GM12878 (cell line): ENCODE data around the gene PPP2R3B. TPM values are rescaled to one million over a fixed set of nuclear protein-coding genes. Genes with fewer than 3 reads are reported as not detected.

Experiments
- ATF7 ChIP-seq: fragments of 450-650 bp; IDR thresholded peaks from 2 replicates; pipeline ENCODE4 v1.6.1; 2016; ENCODE audit warnings: low read depth, mild to moderate bottlenecking
- SREBF1 ChIP-seq: IDR thresholded peaks from 2 replicates; pipeline ENCODE4 v1.6.1; 2012; ENCODE audit warnings: mild to moderate bottlenecking, low read length
- polyA plus RNA-seq, 11 experiments: library from polyadenylated mRNA; depleted of rRNA in 4 of 11; unstranded in 6 of 11; stranded (reverse) in 5 of 11; fragments of >200 nt; fragmentation: Nextera tagmentation in 4 of 11; fragmentation: Illumina TruSeq in 1 of 11; extraction: Ambion mirVana in 4 of 11; extraction: Trizol in 1 of 11; gene quantifications; 1 replicate in 1 of 11; 2 replicates in 10 of 11; pipeline versions ENCODE4 v1.2.1 to v1.2.3, GENCODE V29; 2011 to 2016; ENCODE audit warnings: inconsistent platforms in 2 of 11, missing spikeins in 2 of 11, low read depth in 1 of 11
- total RNA-seq, 4 experiments: library from RNA; depleted of rRNA in 3 of 4; stranded (reverse); fragments of >200 nt in 3 of 4; fragmentation: Illumina TruSeq in 1 of 4; extraction: Trizol in 1 of 4; gene quantifications; 2 replicates each; pipeline versions ENCODE4 v1.2.1 to v1.2.3, GENCODE V29; 2013 to 2021
- TF ChIP-seq, protein P1 (sequence below): fragments of 450-650 bp; IDR thresholded peaks from 2 replicates; pipeline ENCODE4 v1.6.1; 2017; ENCODE audit warnings: mild to moderate bottlenecking, moderate library complexity
- TF ChIP-seq, protein P2 (sequence below): fragments of 150-350 bp; IDR thresholded peaks from 2 replicates; pipeline ENCODE4 v1.6.1; 2016; ENCODE audit warnings: low read depth, low read length
- TF ChIP-seq, protein P3 (sequence below), 3 experiments: IDR thresholded peaks in 2 of 3; conservative IDR thresholded peaks in 1 of 3; 2 replicates each; pipeline ENCODE4 v1.5.1; 2011; ENCODE audit warnings: low read depth in 3 of 3, low read length in 3 of 3, mild to moderate bottlenecking in 3 of 3, control low read depth in 2 of 3, moderate library complexity in 2 of 3, inconsistent platforms in 1 of 3, mixed read lengths in 1 of 3; ENCODE audit not compliant: control insufficient read depth in 2 of 3, insufficient read depth in 1 of 3; ENCODE audit errors: extremely low read depth in 1 of 3

PPP2R3B gene
- total and polyA plus RNA-seq, 10 of the 15 experiments (the other 5 are each of a cell fraction or from before 2014, with no cell fraction given): 0.11 to 34.3 (median 9.7) TPM; not detected in 1

DNA sequence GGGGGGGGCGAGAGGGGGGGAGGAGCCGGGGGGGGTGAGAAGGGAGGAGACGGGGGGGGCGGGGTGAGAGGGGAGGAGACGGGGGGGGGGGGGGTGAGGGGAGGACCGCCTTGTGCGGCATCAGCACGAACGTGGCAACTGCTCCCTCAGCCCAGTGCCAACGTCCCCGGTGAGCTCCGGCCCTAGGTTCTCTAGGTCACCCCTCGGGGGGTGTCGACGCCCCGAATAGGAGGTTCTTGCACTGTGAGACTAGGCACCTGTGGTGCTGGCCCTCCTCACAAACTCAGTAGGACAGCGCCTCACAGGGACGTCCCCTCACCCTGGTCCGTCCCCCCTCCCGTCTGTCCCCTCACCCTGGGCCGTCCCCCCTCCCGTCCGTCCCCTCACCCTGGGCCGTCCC, 46.6 kb downstream of the PPP2R3B start (continued):
- TF ChIP-seq, protein P1, sequence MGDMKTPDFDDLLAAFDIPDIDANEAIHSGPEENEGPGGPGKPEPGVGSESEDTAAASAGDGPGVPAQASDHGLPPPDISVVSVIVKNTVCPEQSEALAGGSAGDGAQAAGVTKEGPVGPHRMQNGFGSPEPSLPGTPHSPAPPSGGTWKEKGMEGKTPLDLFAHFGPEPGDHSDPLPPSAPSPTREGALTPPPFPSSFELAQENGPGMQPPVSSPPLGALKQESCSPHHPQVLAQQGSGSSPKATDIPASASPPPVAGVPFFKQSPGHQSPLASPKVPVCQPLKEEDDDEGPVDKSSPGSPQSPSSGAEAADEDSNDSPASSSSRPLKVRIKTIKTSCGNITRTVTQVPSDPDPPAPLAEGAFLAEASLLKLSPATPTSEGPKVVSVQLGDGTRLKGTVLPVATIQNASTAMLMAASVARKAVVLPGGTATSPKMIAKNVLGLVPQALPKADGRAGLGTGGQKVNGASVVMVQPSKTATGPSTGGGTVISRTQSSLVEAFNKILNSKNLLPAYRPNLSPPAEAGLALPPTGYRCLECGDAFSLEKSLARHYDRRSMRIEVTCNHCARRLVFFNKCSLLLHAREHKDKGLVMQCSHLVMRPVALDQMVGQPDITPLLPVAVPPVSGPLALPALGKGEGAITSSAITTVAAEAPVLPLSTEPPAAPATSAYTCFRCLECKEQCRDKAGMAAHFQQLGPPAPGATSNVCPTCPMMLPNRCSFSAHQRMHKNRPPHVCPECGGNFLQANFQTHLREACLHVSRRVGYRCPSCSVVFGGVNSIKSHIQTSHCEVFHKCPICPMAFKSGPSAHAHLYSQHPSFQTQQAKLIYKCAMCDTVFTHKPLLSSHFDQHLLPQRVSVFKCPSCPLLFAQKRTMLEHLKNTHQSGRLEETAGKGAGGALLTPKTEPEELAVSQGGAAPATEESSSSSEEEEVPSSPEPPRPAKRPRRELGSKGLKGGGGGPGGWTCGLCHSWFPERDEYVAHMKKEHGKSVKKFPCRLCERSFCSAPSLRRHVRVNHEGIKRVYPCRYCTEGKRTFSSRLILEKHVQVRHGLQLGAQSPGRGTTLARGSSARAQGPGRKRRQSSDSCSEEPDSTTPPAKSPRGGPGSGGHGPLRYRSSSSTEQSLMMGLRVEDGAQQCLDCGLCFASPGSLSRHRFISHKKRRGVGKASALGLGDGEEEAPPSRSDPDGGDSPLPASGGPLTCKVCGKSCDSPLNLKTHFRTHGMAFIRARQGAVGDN: no peak
- TF ChIP-seq, protein P2, sequence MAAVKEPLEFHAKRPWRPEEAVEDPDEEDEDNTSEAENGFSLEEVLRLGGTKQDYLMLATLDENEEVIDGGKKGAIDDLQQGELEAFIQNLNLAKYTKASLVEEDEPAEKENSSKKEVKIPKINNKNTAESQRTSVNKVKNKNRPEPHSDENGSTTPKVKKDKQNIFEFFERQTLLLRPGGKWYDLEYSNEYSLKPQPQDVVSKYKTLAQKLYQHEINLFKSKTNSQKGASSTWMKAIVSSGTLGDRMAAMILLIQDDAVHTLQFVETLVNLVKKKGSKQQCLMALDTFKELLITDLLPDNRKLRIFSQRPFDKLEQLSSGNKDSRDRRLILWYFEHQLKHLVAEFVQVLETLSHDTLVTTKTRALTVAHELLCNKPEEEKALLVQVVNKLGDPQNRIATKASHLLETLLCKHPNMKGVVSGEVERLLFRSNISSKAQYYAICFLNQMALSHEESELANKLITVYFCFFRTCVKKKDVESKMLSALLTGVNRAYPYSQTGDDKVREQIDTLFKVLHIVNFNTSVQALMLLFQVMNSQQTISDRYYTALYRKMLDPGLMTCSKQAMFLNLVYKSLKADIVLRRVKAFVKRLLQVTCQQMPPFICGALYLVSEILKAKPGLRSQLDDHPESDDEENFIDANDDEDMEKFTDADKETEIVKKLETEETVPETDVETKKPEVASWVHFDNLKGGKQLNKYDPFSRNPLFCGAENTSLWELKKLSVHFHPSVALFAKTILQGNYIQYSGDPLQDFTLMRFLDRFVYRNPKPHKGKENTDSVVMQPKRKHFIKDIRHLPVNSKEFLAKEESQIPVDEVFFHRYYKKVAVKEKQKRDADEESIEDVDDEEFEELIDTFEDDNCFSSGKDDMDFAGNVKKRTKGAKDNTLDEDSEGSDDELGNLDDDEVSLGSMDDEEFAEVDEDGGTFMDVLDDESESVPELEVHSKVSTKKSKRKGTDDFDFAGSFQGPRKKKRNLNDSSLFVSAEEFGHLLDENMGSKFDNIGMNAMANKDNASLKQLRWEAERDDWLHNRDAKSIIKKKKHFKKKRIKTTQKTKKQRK: no peak
- no peak for TF ChIP-seq ATF7
- no peak for TF ChIP-seq SREBF1
- TF ChIP-seq, protein P3, sequence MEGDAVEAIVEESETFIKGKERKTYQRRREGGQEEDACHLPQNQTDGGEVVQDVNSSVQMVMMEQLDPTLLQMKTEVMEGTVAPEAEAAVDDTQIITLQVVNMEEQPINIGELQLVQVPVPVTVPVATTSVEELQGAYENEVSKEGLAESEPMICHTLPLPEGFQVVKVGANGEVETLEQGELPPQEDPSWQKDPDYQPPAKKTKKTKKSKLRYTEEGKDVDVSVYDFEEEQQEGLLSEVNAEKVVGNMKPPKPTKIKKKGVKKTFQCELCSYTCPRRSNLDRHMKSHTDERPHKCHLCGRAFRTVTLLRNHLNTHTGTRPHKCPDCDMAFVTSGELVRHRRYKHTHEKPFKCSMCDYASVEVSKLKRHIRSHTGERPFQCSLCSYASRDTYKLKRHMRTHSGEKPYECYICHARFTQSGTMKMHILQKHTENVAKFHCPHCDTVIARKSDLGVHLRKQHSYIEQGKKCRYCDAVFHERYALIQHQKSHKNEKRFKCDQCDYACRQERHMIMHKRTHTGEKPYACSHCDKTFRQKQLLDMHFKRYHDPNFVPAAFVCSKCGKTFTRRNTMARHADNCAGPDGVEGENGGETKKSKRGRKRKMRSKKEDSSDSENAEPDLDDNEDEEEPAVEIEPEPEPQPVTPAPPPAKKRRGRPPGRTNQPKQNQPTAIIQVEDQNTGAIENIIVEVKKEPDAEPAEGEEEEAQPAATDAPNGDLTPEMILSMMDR (IDR thresholded peaks at IDR 0.05 in 2 of 3, conservative IDR thresholded peaks at IDR 0.05 in 1 of 3; ENCODE audit: control insufficient read depth in 2 of 3, extremely low read depth in 1 of 3, insufficient read depth in 1 of 3, low read depth in 3 of 3, low read length in 3 of 3): no peak
